Pancreas (tissue), 10 donors: ENCODE measurements around the gene TRPM3. TPM values are rescaled to one million over a fixed set of nuclear protein-coding genes. Genes with fewer than 3 reads are reported as not detected.

Source experiments
- ATAC-seq, 4 donors: fragments of 200-7000 bp; cut with Tn5 transposase; one replicate each; pipeline versions ENCODE4 v1.8.0 to v1.9.1; 2020; ENCODE audit warnings: mild to moderate bottlenecking in 4 of 4, moderate library complexity in 4 of 4
- DNase-seq, 6 donors: peaks; one replicate each; pipeline ENCODE4 v3.0.0-alpha.2; 2020
- FAIRE-seq: peaks from 2 replicates; lab custom pipeline; 2012; peaks lifted over from hg19 to GRCh38; lab: Jason Lieb, UNC
- H3K27ac ChIP-seq, 4 donors: fragments of 200-600 bp; sonication (generic); 1 replicate in 3 of 4; 2 replicates in 1 of 4; pipeline versions ENCODE4 v1.5.0 to v1.8.0; 2020
- H3K27me3 ChIP-seq, 4 donors: fragments of 200-600 bp; one replicate each; pipeline ENCODE4 v1.8.0; 2021
- H3K36me3 ChIP-seq, 3 donors: fragments of 200-600 bp; sonication (generic) in 1 of 3; one replicate each; pipeline versions ENCODE4 v1.5.0 to v1.8.0; 2020 to 2021
- H3K4me1 ChIP-seq, 3 donors: fragments of 200-600 bp; one replicate each; pipeline ENCODE4 v1.8.0; 2021
- H3K4me3 ChIP-seq, 4 donors: fragments of 200-600 bp; sonication (generic) in 2 of 4; one replicate each; pipeline versions ENCODE4 v1.5.0 to v1.8.0; 2020 to 2021
- H3K9me3 ChIP-seq, 4 donors: fragments of 200-600 bp; one replicate each; pipeline ENCODE4 v1.8.0; 2021
- WGBS, 2 donors: extraction: QIAGEN DNeasy Blood & Tissue Kit; methylation state at CpG; one replicate each; pipeline ENCODE4 v1.1.7; 2013; 5-methylcytosine and 5-hydroxymethylcytosine counted together
- intact Hi-C, 3 donors: fragments of 100-400 bp; cut with DNase I; formaldehyde crosslinking; loops; one replicate each; pipeline versions ENCODE4 v1.11.1 to v1.14.2; 2022
- polyA plus RNA-seq, 2 donors: library from polyadenylated mRNA; stranded (reverse); fragments of 200-250 nt; gene quantifications; one replicate each; pipeline ENCODE4 v1.2.3, GENCODE V29; 2013
- total RNA-seq, 6 donors: library from RNA; stranded (reverse); fragmentation: NEBNext Ultra II Directional in 4 of 6; extraction: Animal tissue kit (Norgen Biotek cat#: 25700) in 4 of 6; gene quantifications; one replicate each; pipeline versions ENCODE4 v1.2.1 to v1.2.4, GENCODE V29; 2021 to 2023
- TF ChIP-seq, protein P1 (sequence below), 4 donors: fragments of 200-600 bp; sonication (generic) in 3 of 4; IDR thresholded peaks; one replicate each; pipeline versions ENCODE4 v1.5.0 to v1.8.0; 2021; ENCODE audit warnings: antibody characterized with exemption in 4 of 4
- donor health status: healthy with polysubstance abuse.
- donor health status: DM: no; HTN: no; CAD: no; lungs with moderate emphysema.
- donor health status: DM: no; HTN: no; CAD: no.
- donor health status: control.
- donor health status: control.
- donor health status: Bipolar disorder and iron deficiency.
- donor health status: DM: yes; HTN: yes; CAD: no.
- donor health status: DM: no; HTN: no; CAD: no.
- donor health status: DM: no; HTN: no; CAD: no.
- donor health status: DM: yes; HTN: yes; CAD: no.

Gene TRPM3
- total and polyA plus RNA-seq, 8 donors: 0.22 to 1.9 (median 0.76) TPM

- ATAC-seq (no peak), FAIRE-seq (no peak)
- TF ChIP-seq, protein P1, sequence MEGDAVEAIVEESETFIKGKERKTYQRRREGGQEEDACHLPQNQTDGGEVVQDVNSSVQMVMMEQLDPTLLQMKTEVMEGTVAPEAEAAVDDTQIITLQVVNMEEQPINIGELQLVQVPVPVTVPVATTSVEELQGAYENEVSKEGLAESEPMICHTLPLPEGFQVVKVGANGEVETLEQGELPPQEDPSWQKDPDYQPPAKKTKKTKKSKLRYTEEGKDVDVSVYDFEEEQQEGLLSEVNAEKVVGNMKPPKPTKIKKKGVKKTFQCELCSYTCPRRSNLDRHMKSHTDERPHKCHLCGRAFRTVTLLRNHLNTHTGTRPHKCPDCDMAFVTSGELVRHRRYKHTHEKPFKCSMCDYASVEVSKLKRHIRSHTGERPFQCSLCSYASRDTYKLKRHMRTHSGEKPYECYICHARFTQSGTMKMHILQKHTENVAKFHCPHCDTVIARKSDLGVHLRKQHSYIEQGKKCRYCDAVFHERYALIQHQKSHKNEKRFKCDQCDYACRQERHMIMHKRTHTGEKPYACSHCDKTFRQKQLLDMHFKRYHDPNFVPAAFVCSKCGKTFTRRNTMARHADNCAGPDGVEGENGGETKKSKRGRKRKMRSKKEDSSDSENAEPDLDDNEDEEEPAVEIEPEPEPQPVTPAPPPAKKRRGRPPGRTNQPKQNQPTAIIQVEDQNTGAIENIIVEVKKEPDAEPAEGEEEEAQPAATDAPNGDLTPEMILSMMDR (IDR thresholded peaks at IDR 0.05): no peak
These were observed 325.6 kb downstream of the TRPM3 start for GRCh38 chr9:70795841-70796240.

GRCh38 chr9:70792796-70793195, 328.6 kb downstream of the TRPM3 start:
- FAIRE-seq (no peak), ATAC-seq (no peak), DNase-seq (no peak)
- Histone ChIP-seq H3K27me3 (no peaks in the 10 kb centered on the region), H3K4me1 (no peaks in the 10 kb centered on the region), H3K4me3 (no peak overlapping the region), H3K36me3 (no peaks in the 10 kb centered on the region), H3K9me3 (no peaks in the 10 kb centered on the region), H3K27ac (no peak overlapping the region)
- whole genome bisulfite sequencing, 2 donors: 49 to 61% methylated on average over 1 of the region's 1 CpG
- intact Hi-C loops: no loop called here
- TF ChIP-seq, protein P1 (IDR thresholded peaks at IDR 0.05): no peak

More at GRCh38 chr9:70795841-70796240, 325.6 kb downstream of the TRPM3 start:
- Histone ChIP-seq H3K9me3 (no peaks in the 10 kb centered on the region), H3K4me1 (no peaks in the 10 kb centered on the region), H3K36me3 (no peaks in the 10 kb centered on the region), H3K27me3 (no peaks in the 10 kb centered on the region), H3K4me3 (no peak overlapping the region), H3K27ac (no peak overlapping the region)
- DNase-seq: no peak
- intact Hi-C loops: no loop called here
- 61 to 79% methylated on average over 2 of the region's 2 CpGs for WGBS, 2 donors

- DNase-seq: no peak
- no peak for ATAC-seq
- no peak overlapping the region for H3K4me3 ChIP-seq
- H3K36me3 ChIP-seq: no peaks in the 10 kb centered on the region
- H3K27me3 ChIP-seq: no peaks in the 10 kb centered on the region
- no peaks in the 10 kb centered on the region for H3K4me1 ChIP-seq
- H3K27ac ChIP-seq: no peak overlapping the region
- WGBS, 2 donors: 75 to 86% methylated on average over 3 of the region's 3 CpGs
- intact Hi-C loops: no loop called here
- TF ChIP-seq, protein P1 (IDR thresholded peaks at IDR 0.05): no peak
- FAIRE-seq: no peak
- H3K9me3 ChIP-seq: no peaks in the 10 kb centered on the region
These were observed 329.5 kb downstream of the TRPM3 start for GRCh38 chr9:70791936-70792335.

DNA sequence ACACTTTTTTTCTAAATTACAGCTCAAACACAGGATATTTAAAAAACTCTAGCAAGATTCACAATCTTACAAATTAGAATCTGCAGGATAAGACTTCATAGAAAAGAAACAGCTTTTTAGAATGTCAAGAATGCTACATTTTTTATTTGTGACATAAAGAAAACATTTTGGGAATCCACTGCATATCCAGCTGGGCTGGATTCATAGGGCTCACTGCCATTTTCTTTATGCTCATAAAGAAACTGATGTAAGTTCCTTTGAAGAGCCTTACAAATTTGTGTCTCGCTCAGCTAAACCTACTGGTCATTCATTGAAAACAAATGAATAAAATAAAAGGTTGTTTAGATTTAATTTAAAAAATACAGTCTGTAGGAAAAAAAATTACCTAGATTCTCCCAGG, 332.3 kb downstream of the TRPM3 start:
- 85 to 98% methylated on average over 1 of the region's 1 CpG for WGBS, 2 donors
- FAIRE-seq: no peak
- ATAC-seq: no peak
- TF ChIP-seq, protein P1 (IDR thresholded peaks at IDR 0.05): no peak
- H3K4me1 ChIP-seq: no peaks in the 10 kb centered on the region
- DNase-seq: no peak
- H3K4me3 ChIP-seq: no peak overlapping the region
- intact Hi-C loops: no loop called here
- no peaks in the 10 kb centered on the region for H3K36me3 ChIP-seq
- H3K27ac ChIP-seq: no peak overlapping the region
- H3K27me3 ChIP-seq: no peaks in the 10 kb centered on the region
- H3K9me3 ChIP-seq: no peaks in the 10 kb centered on the region

- intact Hi-C loops: no loop called here
- no peak for ATAC-seq
- 65 to 79% methylated on average over 2 of the region's 2 CpGs for WGBS, 2 donors
These were observed 337.0 kb downstream of the TRPM3 start for GRCh38 chr9:70784456-70784855.

More at GRCh38 chr9:70784456-70784855, 337.0 kb downstream of the TRPM3 start:
- Histone ChIP-seq H3K4me1 (peaks cover 0 to 4% (median 0%) of the 10 kb centered on the region in 3 donors), H3K36me3 (no peaks in the 10 kb centered on the region), H3K27me3 (no peaks in the 10 kb centered on the region), H3K9me3 (no peaks in the 10 kb centered on the region), H3K27ac (no peak overlapping the region), H3K4me3 (no peak overlapping the region)
- TF ChIP-seq, protein P1 (IDR thresholded peaks at IDR 0.05): no peak
- DNase-seq: no peak
- FAIRE-seq: no peak
